Heart right ventricle (tissue), 16 donors: ENCODE data around the gene TNFRSF18. TPM values are rescaled to one million over a fixed set of nuclear protein-coding genes. Genes with fewer than 3 reads are reported as not detected.
A peak's percentile ranks its signal among the peaks of the same experiment; 100 is the strongest.

Experiments
- ATAC-seq, 8 donors: fragments of 200-7000 bp; cut with Tn5 transposase; one replicate each; pipeline ENCODE4 v1.9.1; 2020; ENCODE audit warnings: mild to moderate bottlenecking in 8 of 8, moderate library complexity in 8 of 8, moderate number of reproducible peaks in 1 of 8
- DNase-seq, 2 donors: peaks; one replicate each; pipeline ENCODE4 v3.0.0-alpha.2; 2020
- H3K27ac ChIP-seq, 10 donors: fragments of 200-600 bp; sonication (generic) in 2 of 10; one replicate each; pipeline versions ENCODE4 v1.5.0 to v1.8.0; 2020 to 2022; ENCODE audit warnings: mild to moderate bottlenecking in 3 of 10
- H3K27me3 ChIP-seq, 7 donors: fragments of 200-600 bp; one replicate each; pipeline ENCODE4 v1.8.0; 2021 to 2022; ENCODE audit warnings: mild to moderate bottlenecking in 2 of 7
- H3K36me3 ChIP-seq, 9 donors: fragments of 200-600 bp; sonication (generic) in 1 of 9; one replicate each; pipeline versions ENCODE4 v1.5.0 to v1.8.0; 2020 to 2022; ENCODE audit warnings: mild to moderate bottlenecking in 2 of 9
- H3K4me1 ChIP-seq, 9 donors: fragments of 200-600 bp; sonication (generic) in 1 of 9; one replicate each; pipeline versions ENCODE4 v1.5.0 to v1.8.0; 2020 to 2022; ENCODE audit warnings: mild to moderate bottlenecking in 4 of 9
- H3K4me3 ChIP-seq, 10 donors: fragments of 200-600 bp; sonication (generic) in 2 of 10; one replicate each; pipeline versions ENCODE4 v1.5.0 to v1.8.0; 2020 to 2022; ENCODE audit warnings: mild to moderate bottlenecking in 7 of 10, moderate library complexity in 2 of 10
- H3K9me3 ChIP-seq, 11 donors: fragments of 200-600 bp in 10 of 11; sonication (generic) in 2 of 11; one replicate each; pipeline versions ENCODE4 v1.5.0 to v1.8.0; 2013 to 2022; ENCODE audit warnings: mild to moderate bottlenecking in 2 of 11, control low read depth in 1 of 11, moderate library complexity in 1 of 11
- CTCF ChIP-seq, 9 donors: fragments of 200-600 bp; sonication (generic) in 2 of 9; IDR thresholded peaks; one replicate each; pipeline versions ENCODE4 v1.5.0 to v1.8.0; 2021 to 2022; ENCODE audit warnings: antibody characterized with exemption in 9 of 9, mild to moderate bottlenecking in 5 of 9, moderate library complexity in 1 of 9
- WGBS, 2 donors: extraction: QIAGEN DNeasy Blood & Tissue Kit; methylation state at CpG; one replicate each; pipeline ENCODE4 v1.1.7; 2013; ENCODE audit warnings: inconsistent platforms in 1 of 2; 5-methylcytosine and 5-hydroxymethylcytosine counted together
- intact Hi-C, 10 donors: fragments of 100-400 bp; cut with DNase I; formaldehyde crosslinking; loops; one replicate each; pipeline versions ENCODE4 v1.11.1 to v1.14.2; 2022
- polyA plus RNA-seq, 2 donors: library from polyadenylated mRNA; stranded (reverse); fragments of 200-250 nt; gene quantifications; one replicate each; pipeline ENCODE4 v1.2.3, GENCODE V29; 2013
- total RNA-seq, 10 donors: library from RNA; stranded (reverse); fragmentation: NEBNext Ultra II Directional in 3 of 10; extraction: Animal tissue kit (Norgen Biotek cat#: 25700) in 3 of 10; gene quantifications; one replicate each; pipeline versions ENCODE4 v1.2.1 to v1.2.4, GENCODE V29; 2021 to 2023
- donor health status: Arrhythmogenic right ventricular cardiomyopathy.
- donor health status: ischemic (EF 13 %, LVEDD 7.1; RV severe dilation, severe dysfunction).
- donor health status: healthy with polysubstance abuse.
- donor health status: DM: no; HTN: yes; CAD: no.
- donor health status: DM: no; HTN: no; CAD: no.
- donor health status: ischemic (EF 25% LVEDD 6.9; RV normal size, moderate dysfunction).
- donor health status: ischemic (EF 25% LVEDD 5.7; RV mildly dilated, moderate dysfunction).
- donor health status: healthy.
- donor health status: DM: yes; HTN: yes; CAD: no.
- donor health status: Ischemic cardiomyopathy.
- donor health status: ischemic (EF 35%, LVEDD 5.7; RV mildly dilated, moderate dysfunction).
- donor health status: nonischemic (EF 11% LVEDD 7.7; RV severe dilation, severe dysfunction).
- donor health status: DM: yes; HTN: yes; CAD: no.
- donor health status: PGD.
- donor health status: ischemic (EF 29% LVEDD 5.4; RV normal size, mild dysfunction).
- donor health status: nonischemic (EF 23%, LVEDD 6.1; RV moderate dilation, normal function).

The TNFRSF18 gene
- total and polyA plus RNA-seq, 12 donors = 0.26 to 1.7 (median 0.38) TPM; not detected in 8

- 50 to 54% methylated on average over 38 to 39 of the region's 39 CpGs for WGBS, 2 donors
- DNase-seq = peak in 1 of 2 donors; percentile 35
- peak overlapping the region in 6 of 10 donors; percentile 14 to 42 (median 24) for H3K4me3 ChIP-seq
- intact Hi-C loops = no loop called here
- H3K4me1 ChIP-seq = peaks cover 0 to 21% (median 7%) of the 10 kb centered on the region in 9 donors
- peak in 7 of 8 donors; percentile 19 to 54 (median 48) for ATAC-seq
- H3K36me3 ChIP-seq = no peaks in the 10 kb centered on the region
- H3K27ac ChIP-seq = peak overlapping the region in 5 of 10 donors; percentile 38 to 66 (median 52)
- no peak for TF ChIP-seq CTCF (IDR thresholded peaks at IDR 0.05)
- H3K9me3 ChIP-seq = no peaks in the 10 kb centered on the region
- H3K27me3 ChIP-seq = peaks cover 0 to 36% (median 25%) of the 10 kb centered on the region in 7 donors
These were observed 23.7 kb downstream of the TNFRSF18 start for GRCh38 chr1:1182491-1183220.

- DNase-seq (no peak), ATAC-seq (no peak)
- no peak overlapping the region for H3K4me3 ChIP-seq
- no peak for TF ChIP-seq CTCF (IDR thresholded peaks at IDR 0.05)
- intact Hi-C loops = no loop called here
- H3K9me3 ChIP-seq = no peaks in the 10 kb centered on the region
- H3K4me1 ChIP-seq = peaks cover 0 to 21% (median 7%) of the 10 kb centered on the region in 9 donors
- H3K27ac ChIP-seq = no peak overlapping the region
- no peaks in the 10 kb centered on the region for H3K36me3 ChIP-seq
- peaks cover 0 to 43% (median 32%) of the 10 kb centered on the region in 7 donors for H3K27me3 ChIP-seq
- WGBS, 2 donors = 88 to 89% methylated on average over 21 of the region's 21 CpGs
These were observed 24.4 kb downstream of the TNFRSF18 start for GRCh38 chr1:1181938-1182410.

GRCh38 chr1:1181129-1181937 is 25.1 kb downstream of the TNFRSF18 start:
- ATAC-seq (no peak), DNase-seq (peak in 1 of 2 donors; percentile 9)
- Histone ChIP-seq H3K36me3 (no peaks in the 10 kb centered on the region), H3K9me3 (no peaks in the 10 kb centered on the region), H3K27ac (no peak overlapping the region), H3K4me1 (peaks cover 0 to 21% (median 7%) of the 10 kb centered on the region in 9 donors), H3K27me3 (peaks cover 0 to 48% (median 38%) of the 10 kb centered on the region in 7 donors), H3K4me3 (no peak overlapping the region)
- no peak for TF ChIP-seq CTCF (IDR thresholded peaks at IDR 0.05)
- WGBS, 2 donors = 87 to 90% methylated on average over 26 of the region's 26 CpGs
- intact Hi-C loops = no loop called here
